IPS-20b (cell line): Measurements from ENCODE around the gene MRPL27.

Source experiments
- H3K27ac ChIP-seq: one replicate; pipeline ENCODE4 v1.5.1; 2013; ENCODE audit warnings: low read length
- H3K27me3 ChIP-seq: 2 replicates; pipeline ENCODE4 v1.6.1; 2013; ENCODE audit warnings: mild to moderate bottlenecking, low read length, inconsistent platforms; ENCODE audit not compliant: insufficient read depth
- H3K36me3 ChIP-seq: 2 replicates; pipeline ENCODE4 v1.6.1; 2013; ENCODE audit warnings: low read depth, mild to moderate bottlenecking, inconsistent platforms, low read length, moderate library complexity; ENCODE audit not compliant: insufficient read depth
- H3K4me1 ChIP-seq: 2 replicates; pipeline ENCODE4 v1.6.1; 2013; ENCODE audit warnings: mild to moderate bottlenecking, control low read depth, inconsistent platforms, low read length, moderate library complexity; ENCODE audit not compliant: insufficient read depth
- H3K4me3 ChIP-seq: 2 replicates; pipeline ENCODE4 v1.5.1; 2013; ENCODE audit warnings: mild to moderate bottlenecking, low read length, inconsistent platforms
- H3K9ac ChIP-seq: 2 replicates; pipeline ENCODE4 v1.6.1; 2013; ENCODE audit warnings: low read depth, mild to moderate bottlenecking, inconsistent platforms, low read length, moderate library complexity
- H3K9me3 ChIP-seq: 2 replicates; pipeline ENCODE4 v1.6.1; 2013; ENCODE audit warnings: mild to moderate bottlenecking, low read depth, low read length, inconsistent platforms; ENCODE audit not compliant: insufficient read depth

The MRPL27 gene

DNA sequence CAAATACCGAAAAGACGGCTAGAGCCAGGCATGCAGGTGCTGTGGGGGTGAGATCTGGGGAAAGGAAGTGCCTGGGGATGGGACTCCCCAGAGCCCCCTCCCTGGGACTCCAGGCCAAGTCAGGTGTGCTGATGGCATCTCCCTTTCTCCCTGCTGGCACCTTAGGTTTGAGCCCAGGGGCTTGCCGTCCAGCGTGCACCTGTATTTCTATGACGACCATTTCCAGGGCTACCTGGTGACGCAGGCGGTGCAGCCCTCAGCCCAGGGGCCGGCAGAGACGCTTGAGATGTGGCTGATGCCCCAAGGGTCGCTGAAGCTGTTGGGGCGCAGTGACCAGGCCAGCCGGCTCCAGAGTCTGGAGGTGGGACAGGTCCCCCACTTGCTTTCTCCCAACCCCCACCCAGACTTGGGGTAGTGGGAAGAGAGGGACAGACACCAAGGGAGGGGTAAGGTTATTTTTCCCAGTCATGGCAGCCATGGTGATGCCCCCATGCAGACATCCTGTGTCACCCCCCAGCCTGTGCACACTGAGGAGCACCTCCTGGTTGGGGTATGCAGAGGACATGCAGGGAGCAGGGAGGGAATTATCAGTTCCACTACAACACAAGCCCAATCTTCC lies 16.0 kb downstream of the MRPL27 start:
- no peaks in the 10 kb centered on the region for H3K9me3 ChIP-seq
- no peaks in the 10 kb centered on the region for H3K27me3 ChIP-seq
- peaks cover 71% of the 10 kb centered on the region for H3K36me3 ChIP-seq
- H3K9ac ChIP-seq: no peak overlapping the region
- H3K4me1 ChIP-seq: no peaks in the 10 kb centered on the region; the same call in 1 of the 2 replicates
- no peak overlapping the region for H3K27ac ChIP-seq
- H3K4me3 ChIP-seq: no peak overlapping the region

DNA sequence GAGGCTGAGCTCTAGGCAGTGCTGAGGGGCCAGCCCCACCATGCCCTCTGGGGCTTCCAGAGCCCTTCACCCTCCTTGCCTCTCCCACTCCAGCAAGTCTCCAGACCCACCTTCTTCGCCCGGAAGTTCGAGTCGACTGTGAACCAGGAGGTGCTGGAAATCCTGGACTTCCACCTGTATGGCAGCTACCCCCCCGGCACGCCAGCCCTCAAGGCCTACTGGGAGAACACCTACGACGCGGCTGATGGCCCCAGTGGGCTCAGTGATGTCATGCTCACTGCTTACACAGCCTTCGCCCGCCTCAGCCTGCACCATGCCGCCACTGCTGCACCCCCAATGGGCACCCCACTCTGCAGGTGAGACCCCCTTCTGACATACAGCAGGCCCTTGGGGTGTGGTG lies 16.6 kb downstream of the MRPL27 start:
- peaks cover 74% of the 10 kb centered on the region for H3K36me3 ChIP-seq
- H3K4me3 ChIP-seq: no peak overlapping the region
- no peaks in the 10 kb centered on the region for H3K9me3 ChIP-seq
- no peaks in the 10 kb centered on the region for H3K27me3 ChIP-seq
- no peak overlapping the region for H3K27ac ChIP-seq
- no peaks in the 10 kb centered on the region for H3K4me1 ChIP-seq
- H3K9ac ChIP-seq: no peak overlapping the region

- H3K9me3 ChIP-seq: no peaks in the 10 kb centered on the region
- no peak overlapping the region for H3K27ac ChIP-seq
- no peaks in the 10 kb centered on the region for H3K4me1 ChIP-seq
- H3K9ac ChIP-seq: no peak overlapping the region
- no peaks in the 10 kb centered on the region for H3K27me3 ChIP-seq
- H3K36me3 ChIP-seq: peaks cover 71% of the 10 kb centered on the region
- no peak overlapping the region for H3K4me3 ChIP-seq
These were observed 17.2 kb downstream of the MRPL27 start for GRCh38 chr17:50355701-50356341.

DNA sequence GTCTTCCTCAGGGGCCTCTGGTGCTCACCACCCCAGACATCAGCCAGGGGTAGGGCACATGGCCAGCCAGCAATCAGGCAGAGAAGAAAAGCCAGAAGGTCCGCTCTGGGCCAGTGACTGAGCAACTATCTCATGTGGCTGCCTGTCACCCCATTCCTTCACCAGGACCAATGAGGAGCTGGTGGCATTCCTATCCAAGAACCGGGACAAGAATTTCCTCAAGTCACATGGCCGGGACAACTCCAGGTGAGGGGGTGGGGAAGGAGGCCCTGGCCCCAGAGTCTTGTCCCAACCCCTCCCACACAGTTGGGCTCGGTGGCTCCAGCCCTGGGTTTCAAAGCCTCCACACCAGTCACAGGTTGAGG lies 17.7 kb downstream of the MRPL27 start:
- H3K36me3 ChIP-seq: peaks cover 68% of the 10 kb centered on the region
- no peak overlapping the region for H3K9ac ChIP-seq
- no peaks in the 10 kb centered on the region for H3K9me3 ChIP-seq

GRCh38 chr17:50354776-50355175 lies 18.2 kb downstream of the MRPL27 start:
- H3K4me3 ChIP-seq: no peak overlapping the region
- H3K9ac ChIP-seq: no peak overlapping the region
- H3K4me1 ChIP-seq: no peaks in the 10 kb centered on the region
- H3K36me3 ChIP-seq: peaks cover 62% of the 10 kb centered on the region
- no peaks in the 10 kb centered on the region for H3K27me3 ChIP-seq
- no peaks in the 10 kb centered on the region for H3K9me3 ChIP-seq
- no peak overlapping the region for H3K27ac ChIP-seq

More for the DNA sequence above, 17.7 kb downstream of the MRPL27 start:
- Histone ChIP-seq H3K27me3 (no peaks in the 10 kb centered on the region), H3K27ac (no peak overlapping the region), H3K4me1 (no peaks in the 10 kb centered on the region), H3K4me3 (no peak overlapping the region)

DNA sequence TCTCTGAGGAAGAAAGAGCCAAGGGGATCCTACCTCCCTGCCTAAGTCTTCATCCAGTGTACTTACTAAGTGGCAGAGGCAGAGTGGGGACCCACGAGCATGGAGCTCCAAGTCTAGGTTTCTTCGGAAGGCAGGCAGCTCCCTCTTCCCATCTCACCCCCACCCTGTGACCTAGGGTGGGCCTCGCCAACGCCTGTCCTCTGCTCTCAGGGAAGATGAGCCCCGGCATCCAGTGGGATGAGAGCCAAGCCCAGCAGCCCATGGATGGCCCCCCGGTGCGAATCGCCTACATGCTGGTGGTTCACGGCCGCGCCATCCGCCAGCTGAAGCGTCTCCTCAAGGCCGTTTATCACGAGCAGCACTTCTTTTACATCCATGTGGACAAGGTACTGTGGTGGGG lies 18.8 kb downstream of the MRPL27 start:
- Histone ChIP-seq H3K9me3 (no peaks in the 10 kb centered on the region), H3K27ac (no peak overlapping the region), H3K4me3 (no peak overlapping the region), H3K27me3 (no peaks in the 10 kb centered on the region), H3K9ac (no peak overlapping the region), H3K4me1 (no peaks in the 10 kb centered on the region), H3K36me3 (peaks cover 57% of the 10 kb centered on the region)

- H3K4me1 ChIP-seq: no peaks in the 10 kb centered on the region
- no peaks in the 10 kb centered on the region for H3K27me3 ChIP-seq
- H3K27ac ChIP-seq: no peak overlapping the region
- H3K9ac ChIP-seq: no peak overlapping the region
- H3K4me3 ChIP-seq: no peak overlapping the region
- H3K9me3 ChIP-seq: no peaks in the 10 kb centered on the region
- peaks cover 52% of the 10 kb centered on the region for H3K36me3 ChIP-seq
These were observed 19.3 kb downstream of the MRPL27 start for GRCh38 chr17:50353600-50354195.

GRCh38 chr17:50352693-50353599 lies 20.0 kb downstream of the MRPL27 start:
- Histone ChIP-seq H3K9ac (no peak overlapping the region), H3K27me3 (no peaks in the 10 kb centered on the region), H3K4me3 (no peak overlapping the region), H3K36me3 (peaks cover 44% of the 10 kb centered on the region), H3K4me1 (peaks cover 5% of the 10 kb centered on the region), H3K9me3 (no peaks in the 10 kb centered on the region), H3K27ac (no peak overlapping the region)

DNA sequence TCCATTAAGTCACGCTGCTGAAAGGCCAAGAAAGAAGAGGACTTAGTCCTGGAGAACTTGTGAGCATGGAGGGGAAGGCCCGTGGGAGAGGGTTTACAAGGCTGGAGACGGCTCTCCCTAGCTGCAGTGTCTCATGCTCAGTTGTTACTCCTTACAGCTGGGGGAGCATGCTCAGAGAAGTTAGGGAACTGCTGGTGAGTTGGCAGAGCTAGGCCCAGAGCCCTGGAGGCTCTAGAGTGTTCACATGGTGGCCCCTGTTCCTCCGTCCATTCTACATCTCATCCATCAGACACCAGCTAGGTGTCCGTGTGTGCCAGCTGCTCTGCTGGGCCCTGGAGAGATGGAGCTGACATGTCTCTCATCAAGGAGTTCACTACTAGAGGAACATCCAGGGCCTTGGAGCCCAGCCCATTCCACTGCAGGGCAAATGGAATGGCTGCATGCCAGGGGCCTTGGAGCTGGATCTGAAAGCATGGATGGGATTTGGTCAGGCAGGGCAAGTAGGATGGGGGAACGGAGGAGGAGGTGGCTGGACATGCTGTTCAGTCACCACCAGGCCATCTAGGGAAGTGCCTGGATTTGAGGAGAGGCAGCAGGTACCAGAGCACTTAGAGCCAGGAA lies 20.8 kb downstream of the MRPL27 start:
- Histone ChIP-seq H3K36me3 (peaks cover 39% of the 10 kb centered on the region), H3K9ac (no peak overlapping the region), H3K4me1 (peaks cover 12% of the 10 kb centered on the region), H3K27ac (no peak overlapping the region), H3K27me3 (no peaks in the 10 kb centered on the region), H3K9me3 (no peaks in the 10 kb centered on the region), H3K4me3 (no peak overlapping the region)

DNA sequence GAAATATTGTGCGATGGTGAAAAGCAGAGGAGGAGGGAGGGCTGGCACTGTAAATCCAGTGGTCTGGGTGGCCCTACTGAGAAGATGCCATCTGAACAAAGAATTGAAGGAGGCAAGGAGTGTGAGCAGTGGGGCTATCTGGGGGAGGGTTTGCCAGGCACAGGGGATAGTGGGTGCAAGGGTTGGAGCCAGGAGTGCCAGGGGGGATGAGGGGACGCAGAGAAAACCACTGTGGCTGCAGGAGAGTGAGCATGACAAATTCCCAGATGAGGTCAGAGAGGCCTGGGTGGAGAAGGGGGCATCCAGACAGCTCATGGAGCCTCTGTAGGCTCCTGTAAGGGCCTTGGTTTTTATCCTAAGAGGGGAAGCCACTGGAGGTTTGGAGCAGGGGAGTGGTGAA lies 22.3 kb downstream of the MRPL27 start:
- no peaks in the 10 kb centered on the region for H3K27me3 ChIP-seq

DNA sequence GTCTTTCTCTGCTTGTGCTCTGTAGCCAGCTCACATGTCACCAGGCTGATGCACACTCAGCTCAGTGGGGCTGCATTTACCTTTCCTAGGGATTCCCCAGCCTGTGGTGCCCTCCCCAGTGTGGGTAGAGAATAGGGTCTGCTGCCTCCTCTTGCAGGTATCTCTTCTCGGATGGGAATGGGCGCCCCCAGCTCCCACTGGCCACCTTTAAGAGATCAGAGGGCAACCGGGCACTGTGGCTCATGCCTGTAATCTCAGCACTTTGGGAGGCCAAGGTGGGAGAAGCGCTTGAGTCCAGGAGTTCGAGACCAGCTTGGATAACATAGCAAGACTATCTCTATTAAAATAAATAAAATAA lies 23.8 kb downstream of the MRPL27 start:
- Histone ChIP-seq H3K27me3 (peaks cover 15% of the 10 kb centered on the region), H3K36me3 (peaks cover 9% of the 10 kb centered on the region; the same call in 1 of the 2 replicates), H3K4me3 (no peak overlapping the region), H3K27ac (no peak overlapping the region), H3K9me3 (no peaks in the 10 kb centered on the region), H3K4me1 (peaks cover 13% of the 10 kb centered on the region), H3K9ac (no peak overlapping the region)

More for the DNA sequence above, 22.3 kb downstream of the MRPL27 start:
- Histone ChIP-seq H3K4me1 (peaks cover 13% of the 10 kb centered on the region), H3K9me3 (no peaks in the 10 kb centered on the region), H3K27ac (no peak overlapping the region), H3K36me3 (peaks cover 24% of the 10 kb centered on the region), H3K4me3 (no peak overlapping the region), H3K9ac (no peak overlapping the region)
